Spleen (tissue), 13 donors: ENCODE measurements around the gene ARSK. TPM values are rescaled to one million over a fixed set of nuclear protein-coding genes. Genes with fewer than 3 reads are reported as not detected.
A peak's percentile ranks its signal among the peaks of the same experiment; 100 is the strongest.

Experiments used
- DNase-seq: peaks from one replicate; pipeline ENCODE4 v3.0.0-alpha.2; 2020
- H3K27ac ChIP-seq, 8 donors: fragments of 200-600 bp; sonication (generic) in 7 of 8; 1 replicate in 4 of 8; 2 replicates in 4 of 8; pipeline versions ENCODE4 v1.5.0 to v1.8.0; 2016 to 2021; ENCODE audit warnings: inconsistent platforms in 4 of 8, mild to moderate bottlenecking in 4 of 8, moderate library complexity in 1 of 8
- H3K27me3 ChIP-seq, 7 donors: fragments of 200-600 bp; sonication (generic) in 6 of 7; replicated peaks in 1 of 7; 1 replicate in 4 of 7; 2 replicates in 3 of 7; pipeline versions ENCODE4 v1.5.0 to v1.8.0; 2016 to 2021; ENCODE audit warnings: inconsistent platforms in 3 of 7, mild to moderate bottlenecking in 1 of 7
- H3K36me3 ChIP-seq, 6 donors: fragments of 200-600 bp; sonication (generic) in 5 of 6; 1 replicate in 4 of 6; 2 replicates in 2 of 6; pipeline versions ENCODE4 v1.5.0 to v1.8.0; 2016 to 2021; ENCODE audit warnings: inconsistent platforms in 2 of 6
- H3K4me1 ChIP-seq, 6 donors: fragments of 200-600 bp; sonication (generic) in 5 of 6; 1 replicate in 3 of 6; 2 replicates in 3 of 6; pipeline versions ENCODE4 v1.5.0 to v1.8.0; 2016 to 2021; ENCODE audit warnings: inconsistent platforms in 3 of 6
- H3K4me3 ChIP-seq, 8 donors: fragments of 200-600 bp; sonication (generic) in 7 of 8; 1 replicate in 4 of 8; 2 replicates in 4 of 8; pipeline versions ENCODE4 v1.5.0 to v1.8.0; 2016 to 2021; ENCODE audit warnings: inconsistent platforms in 4 of 8, mild to moderate bottlenecking in 4 of 8, moderate library complexity in 2 of 8
- H3K9me3 ChIP-seq, 8 donors: fragments of 200-600 bp; sonication (generic) in 7 of 8; 1 replicate in 4 of 8; 2 replicates in 4 of 8; pipeline versions ENCODE4 v1.5.0 to v1.8.0; 2016 to 2021; ENCODE audit warnings: inconsistent platforms in 4 of 8
- POLR2A ChIP-seq, 3 donors: fragments of 450-650 bp; IDR thresholded peaks; one replicate each; pipeline ENCODE4 v1.5.1; 2017; ENCODE audit warnings: antibody characterized with exemption in 3 of 3, mild to moderate bottlenecking in 1 of 3
- POLR2AphosphoS5 ChIP-seq, 3 donors: sonication (generic); formaldehyde crosslinking; IDR thresholded peaks; one replicate each; pipeline ENCODE4 v1.5.1; 2017; ENCODE audit warnings: antibody characterized with exemption in 3 of 3
- WGBS, 5 donors: extraction: QIAGEN DNeasy Blood & Tissue Kit in 3 of 5; methylation state at CpG; one replicate each; pipeline versions ENCODE4 v1.1.5 to v1.1.7; 2013 to 2018; 5-methylcytosine and 5-hydroxymethylcytosine counted together
- intact Hi-C: fragments of 100-400 bp; cut with DNase I; formaldehyde crosslinking; loops from one replicate; pipeline ENCODE4 v1.15.0; 2023; ENCODE audit warnings: low total_unique reads
- long read RNA-seq, 2 donors: transcript quantifications; one replicate each; lab custom pipeline, GENCODE V29; 2026
- polyA plus RNA-seq, 3 donors: library from polyadenylated mRNA; stranded (reverse); fragments of 200-250 nt; gene quantifications; one replicate each; pipeline ENCODE4 v1.2.1, GENCODE V29; 2013
- total RNA-seq, 7 donors: library from RNA; depleted of rRNA in 3 of 7; stranded (reverse); fragments of >200 nt in 3 of 7; fragmentation: NEBNext Ultra II Directional in 4 of 7; extraction: Animal tissue kit (Norgen Biotek cat#: 25700) in 4 of 7; gene quantifications; one replicate each; pipeline versions ENCODE4 v1.1.0 to v1.2.1, GENCODE V29; 2016 to 2021
- TF ChIP-seq, protein P1 (sequence below), 11 experiments: fragments of 200-600 bp in 7 of 11; fragments of 450-650 bp in 4 of 11; sonication (generic) in 4 of 11; IDR thresholded peaks in 8 of 11; conservative IDR thresholded peaks in 3 of 11; 1 replicate in 7 of 11; 2 replicates in 4 of 11; pipeline versions ENCODE4 v1.4.0 to v1.8.0; 2016 to 2021; ENCODE audit warnings: antibody characterized with exemption in 11 of 11, inconsistent platforms in 4 of 11, mild to moderate bottlenecking in 1 of 11
- donor health status: healthy with polysubstance abuse.
- donor health status: DM: no; HTN: no; CAD: no; lungs with moderate emphysema.
- donor health status: DM: no; HTN: no; CAD: no.
- donor health status: Bipolar disorder and iron deficiency.
- donor health status: healthy.
- donor health status: DM: no; HTN: no; CAD: no.
- donor health status: DM: yes; HTN: yes; CAD: no.

The ARSK gene, protein sequence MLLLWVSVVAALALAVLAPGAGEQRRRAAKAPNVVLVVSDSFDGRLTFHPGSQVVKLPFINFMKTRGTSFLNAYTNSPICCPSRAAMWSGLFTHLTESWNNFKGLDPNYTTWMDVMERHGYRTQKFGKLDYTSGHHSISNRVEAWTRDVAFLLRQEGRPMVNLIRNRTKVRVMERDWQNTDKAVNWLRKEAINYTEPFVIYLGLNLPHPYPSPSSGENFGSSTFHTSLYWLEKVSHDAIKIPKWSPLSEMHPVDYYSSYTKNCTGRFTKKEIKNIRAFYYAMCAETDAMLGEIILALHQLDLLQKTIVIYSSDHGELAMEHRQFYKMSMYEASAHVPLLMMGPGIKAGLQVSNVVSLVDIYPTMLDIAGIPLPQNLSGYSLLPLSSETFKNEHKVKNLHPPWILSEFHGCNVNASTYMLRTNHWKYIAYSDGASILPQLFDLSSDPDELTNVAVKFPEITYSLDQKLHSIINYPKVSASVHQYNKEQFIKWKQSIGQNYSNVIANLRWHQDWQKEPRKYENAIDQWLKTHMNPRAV
- total RNA-seq = 1 to 10 TPM; 1.9 to 7.9 (median 3.5) TPM
- 1 to 10 TPM; 1.6 to 3.2 (median 2.2) TPM for polyA plus RNA-seq
- long read RNA-seq, donor 1, partial matches to known transcripts = 5 of 6 reads
- long read RNA-seq, donor 1, other reads (novel, unspliced or antisense) = 0 of 6 reads
- long read RNA-seq, donor 2, partial matches to known transcripts = 0 of 2 reads
- long read RNA-seq, donor 2, other reads (novel, unspliced or antisense) = 0 of 2 reads

DNA sequence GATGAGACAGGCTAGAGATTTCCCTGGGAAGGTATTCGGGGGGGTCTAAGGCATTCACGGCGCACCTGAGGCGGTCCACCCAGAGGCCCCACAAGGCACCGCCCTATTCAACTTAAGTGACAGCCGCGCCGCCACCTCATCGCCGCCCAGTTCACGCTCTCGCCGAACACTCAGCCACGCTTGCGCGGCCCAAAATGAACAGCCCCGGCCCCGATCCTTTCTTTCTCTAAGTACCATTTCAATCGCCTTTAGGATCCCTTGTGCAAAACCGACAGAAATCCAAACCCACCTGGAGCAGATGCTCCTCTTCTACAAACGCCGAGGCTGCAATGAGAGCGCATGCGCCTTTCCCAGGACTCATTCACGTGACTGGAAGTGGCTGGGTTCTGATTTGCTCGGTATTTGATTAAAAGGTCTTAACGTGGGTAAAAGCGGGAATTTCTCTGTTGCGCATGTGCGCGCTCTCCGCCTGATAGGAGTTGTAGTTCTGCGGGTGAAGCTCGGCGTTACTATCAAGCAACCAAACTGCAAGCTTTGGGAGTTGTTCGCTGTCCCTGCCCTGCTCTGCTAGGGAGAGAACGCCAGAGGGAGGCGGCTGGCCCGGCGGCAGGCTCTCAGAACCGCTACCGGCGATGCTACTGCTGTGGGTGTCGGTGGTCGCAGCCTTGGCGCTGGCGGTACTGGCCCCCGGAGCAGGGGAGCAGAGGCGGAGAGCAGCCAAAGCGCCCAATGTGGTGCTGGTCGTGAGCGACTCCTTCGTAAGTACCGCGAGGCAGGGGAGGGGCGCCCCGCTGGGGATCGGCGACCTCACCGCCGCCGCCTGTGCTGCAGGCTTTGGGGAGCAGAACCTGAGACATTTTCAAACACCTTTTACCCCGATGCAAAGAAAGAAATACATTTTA lies at the start of gene ARSK, which contains the start of gene SKIC3:
TSS of gene ARSK (plus strand) at position 455 of the 902 bp plus-strand sequence. CDS start at position 633, 178 bp downstream.
TSS of gene SKIC3 (minus strand) at position 331 of the 902 bp plus-strand sequence. CDS start 7,827 bp downstream, outside the sequence.
- Histone ChIP-seq H3K27ac (peak within 1 kb of the TSS; percentile 80 to 95 (median 90)), H3K36me3 (peaks cover 0 to 13% (median 3%) of the 10 kb centered on the region in 6 donors), H3K27me3 (no peaks in the 10 kb centered on the region), H3K4me1 (peaks cover 17 to 55% (median 41%) of the 10 kb centered on the region in 6 donors), H3K9me3 (no peaks in the 10 kb centered on the region), H3K4me3 (peak within 1 kb of the TSS; percentile 66 to 87 (median 80))
- 0 to 1% (median 1%) methylated on average over 51 to 63 of the region's 63 CpGs for WGBS, 5 donors
- TF ChIP-seq POLR2A (IDR thresholded peaks at IDR 0.05) (peak; percentile 33 to 89 (median 45)), POLR2AphosphoS5 (IDR thresholded peaks at IDR 0.05) (peak; percentile 93 to 98 (median 97))
- TF ChIP-seq, protein P1, sequence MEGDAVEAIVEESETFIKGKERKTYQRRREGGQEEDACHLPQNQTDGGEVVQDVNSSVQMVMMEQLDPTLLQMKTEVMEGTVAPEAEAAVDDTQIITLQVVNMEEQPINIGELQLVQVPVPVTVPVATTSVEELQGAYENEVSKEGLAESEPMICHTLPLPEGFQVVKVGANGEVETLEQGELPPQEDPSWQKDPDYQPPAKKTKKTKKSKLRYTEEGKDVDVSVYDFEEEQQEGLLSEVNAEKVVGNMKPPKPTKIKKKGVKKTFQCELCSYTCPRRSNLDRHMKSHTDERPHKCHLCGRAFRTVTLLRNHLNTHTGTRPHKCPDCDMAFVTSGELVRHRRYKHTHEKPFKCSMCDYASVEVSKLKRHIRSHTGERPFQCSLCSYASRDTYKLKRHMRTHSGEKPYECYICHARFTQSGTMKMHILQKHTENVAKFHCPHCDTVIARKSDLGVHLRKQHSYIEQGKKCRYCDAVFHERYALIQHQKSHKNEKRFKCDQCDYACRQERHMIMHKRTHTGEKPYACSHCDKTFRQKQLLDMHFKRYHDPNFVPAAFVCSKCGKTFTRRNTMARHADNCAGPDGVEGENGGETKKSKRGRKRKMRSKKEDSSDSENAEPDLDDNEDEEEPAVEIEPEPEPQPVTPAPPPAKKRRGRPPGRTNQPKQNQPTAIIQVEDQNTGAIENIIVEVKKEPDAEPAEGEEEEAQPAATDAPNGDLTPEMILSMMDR (IDR thresholded peaks at IDR 0.05 in 8 of 11, conservative IDR thresholded peaks at IDR 0.05 in 3 of 11) = peak in 9 of 11 experiments; percentile 21 to 65 (median 32)
- intact Hi-C loops = no loop called here
- DNase-seq = peak; percentile 94

DNA sequence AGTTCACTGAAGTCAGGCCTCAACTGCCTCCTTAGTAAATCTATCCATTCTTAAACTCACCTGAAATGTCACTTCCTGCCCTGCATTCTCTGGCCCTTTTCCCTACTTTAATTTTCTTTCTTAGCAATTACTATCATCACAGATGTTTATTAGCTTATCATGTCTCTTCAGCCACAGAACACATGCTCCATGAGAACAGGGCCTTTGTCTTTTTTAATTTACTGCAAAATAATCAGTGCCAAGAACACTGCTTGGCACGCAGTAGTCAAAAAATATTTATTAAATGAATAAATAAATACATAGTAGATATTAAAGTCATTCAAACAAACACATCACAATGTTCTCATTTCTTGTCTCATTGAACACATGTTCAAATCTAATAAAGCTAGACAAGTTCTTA lies 46.4 kb upstream of the ARSK start:
- Histone ChIP-seq H3K4me3 (no peak overlapping the region), H3K36me3 (peaks cover 0 to 100% (median 64%) of the 10 kb centered on the region in 6 donors), H3K27me3 (no peaks in the 10 kb centered on the region), H3K27ac (no peak overlapping the region), H3K4me1 (peaks cover 0 to 9% (median 0%) of the 10 kb centered on the region in 6 donors), H3K9me3 (no peaks in the 10 kb centered on the region)
- intact Hi-C loops = no loop called here
- WGBS, 5 donors = 90 to 99% (median 96%) methylated on average over 1 of the region's 1 CpG
- TF ChIP-seq POLR2A (IDR thresholded peaks at IDR 0.05) = no peak
- no peak for TF ChIP-seq POLR2AphosphoS5 (IDR thresholded peaks at IDR 0.05)
- TF ChIP-seq, protein P1 (IDR thresholded peaks at IDR 0.05 in 8 of 11, conservative IDR thresholded peaks at IDR 0.05 in 3 of 11) = no peak
- DNase-seq = no peak

DNA sequence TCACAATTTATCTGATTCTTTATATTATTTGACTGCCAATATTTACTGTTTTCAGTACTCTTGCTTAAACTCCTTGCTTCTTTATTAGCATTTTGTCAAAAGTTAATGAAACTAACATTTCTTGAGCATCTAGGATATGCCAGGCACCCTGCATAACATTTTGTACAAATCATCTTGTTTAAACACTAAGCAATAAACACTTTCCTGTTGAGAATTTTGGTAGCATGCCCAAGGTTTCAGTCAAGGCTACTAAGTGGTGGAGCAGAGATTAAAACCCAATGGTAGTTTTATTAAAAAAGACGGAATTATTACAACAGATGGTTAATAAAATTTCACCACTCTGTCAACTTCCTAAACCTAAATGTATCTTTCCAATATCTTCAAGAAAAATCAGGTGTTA lies 43.3 kb upstream of the ARSK start:
- peaks cover 0 to 9% (median 0%) of the 10 kb centered on the region in 6 donors for H3K4me1 ChIP-seq
- H3K36me3 ChIP-seq = peaks cover 0 to 100% (median 70%) of the 10 kb centered on the region in 6 donors
- TF ChIP-seq, protein P1 (IDR thresholded peaks at IDR 0.05 in 8 of 11, conservative IDR thresholded peaks at IDR 0.05 in 3 of 11) = no peak
- TF ChIP-seq POLR2AphosphoS5 (IDR thresholded peaks at IDR 0.05) (no peak), POLR2A (IDR thresholded peaks at IDR 0.05) (no peak)
- H3K9me3 ChIP-seq = no peaks in the 10 kb centered on the region
- WGBS, 5 donors = 55 to 90% (median 73%) methylated on average over 1 of the region's 1 CpG
- intact Hi-C loops = no loop called here
- DNase-seq = no peak
- H3K4me3 ChIP-seq = no peak overlapping the region
- peak overlapping the region in 5 of 8 donors; percentile 27 to 54 (median 35) for H3K27ac ChIP-seq
- H3K27me3 ChIP-seq = no peaks in the 10 kb centered on the region
